ENCODE results near the gene H6PD. TPM values are rescaled to one million over a fixed set of nuclear protein-coding genes. Genes with fewer than 3 reads are reported as not detected.
A peak's percentile ranks its signal among the peaks of the same experiment; 100 is the strongest.

H6PD gene
- total RNA-seq, 8 experiments from 2014 or later: 6.8 to 23.4 (median 9.3) TPM

DNA sequence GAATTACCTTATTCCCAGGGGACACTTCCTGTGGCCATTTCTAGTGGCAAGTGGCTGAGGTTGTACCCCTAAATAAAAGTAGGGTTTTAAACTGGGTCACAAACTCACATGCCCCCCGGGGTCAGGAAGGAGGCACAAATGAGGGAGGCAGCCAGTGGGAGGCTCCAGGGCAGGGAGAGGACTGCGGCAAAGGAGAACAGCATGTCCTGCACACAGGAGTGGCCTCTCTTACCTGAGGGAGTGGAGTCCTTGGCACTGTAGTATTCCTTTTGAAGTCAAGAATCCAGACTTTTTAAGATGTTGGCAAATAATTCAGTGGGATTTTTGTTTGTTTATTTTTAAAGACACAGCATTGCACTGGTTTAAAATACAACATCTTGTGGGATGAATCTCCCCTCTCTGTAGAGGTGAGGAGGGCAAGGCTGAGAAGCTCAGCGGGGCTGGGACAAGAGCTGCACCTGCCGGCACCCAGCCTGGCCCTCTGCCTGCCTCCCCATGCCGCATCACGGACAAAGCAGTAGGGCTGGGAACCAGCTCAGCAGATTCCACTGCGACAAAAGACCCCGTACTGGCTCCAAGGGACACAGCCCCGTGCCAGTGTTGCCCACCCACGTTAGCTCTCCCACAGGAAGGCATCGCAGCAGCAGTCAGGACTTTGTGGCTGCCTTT lies 80.3 kb downstream of the H6PD start:
- 0 to 93% (median 73%) methylated on average over 1 to 9 of the region's 11 CpGs; no CpG with 5 or more reads in 1 of the 10 experiments for WGBS, 10 experiments
- Histone ChIP-seq H3K27ac (no peak overlapping the region), H3K4me1 (replicated peaks in 1 of 2) (peaks cover 0 to 6% of the 10 kb centered on the region in 2 donors), H3K4me3 (no peak overlapping the region)
- in situ Hi-C loops (cut with MboI; ENCODE audit: low pct_unique_long_range_greater_than_20kb in 2 of 9, low sequenced_read_pairs in 9 of 9, unreplicated experiment in 9 of 9): no loop called here
- ATAC-seq (replicated peaks in 6 of 8): no peak

DNA sequence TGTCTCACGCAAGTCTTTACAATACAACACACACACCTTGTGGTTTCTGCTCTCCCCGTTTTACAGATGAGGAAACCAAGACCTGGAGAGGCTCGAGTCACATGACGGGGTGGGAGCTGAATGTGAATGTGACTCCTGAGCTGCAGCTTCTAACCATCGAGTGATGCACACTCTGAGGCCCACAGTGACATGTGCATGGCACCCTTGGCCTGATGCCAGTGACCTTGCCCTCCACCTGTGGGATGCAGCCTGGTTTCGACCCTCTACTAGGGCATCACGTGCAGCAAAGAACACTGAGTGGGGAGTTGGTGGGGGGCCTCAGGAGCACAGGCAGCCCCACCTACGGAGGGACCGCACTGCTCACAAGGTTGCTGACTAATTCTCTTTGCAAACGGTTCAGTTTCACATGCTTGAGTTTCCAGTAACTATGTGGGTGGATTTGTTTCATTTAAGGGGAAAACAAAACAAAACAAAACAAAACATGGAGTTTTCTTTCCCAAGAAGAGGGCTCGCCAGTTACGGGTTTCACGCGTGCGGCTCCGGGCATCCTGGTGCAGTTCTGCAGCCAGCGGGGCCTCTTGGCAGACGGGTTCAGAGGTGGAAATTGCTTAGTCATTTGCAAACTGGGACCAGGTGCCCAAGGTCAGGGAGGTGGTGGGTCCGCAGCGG lies 81.0 kb downstream of the H6PD start:
- peak in 3 of 8 experiments; percentile 20 to 86 (median 73) for ATAC-seq (replicated peaks in 6 of 8)
- H3K27ac ChIP-seq: no peak overlapping the region
- 0 to 100% (median 76%) methylated on average over 1 to 19 of the region's 20 CpGs for WGBS, 10 experiments

DNA sequence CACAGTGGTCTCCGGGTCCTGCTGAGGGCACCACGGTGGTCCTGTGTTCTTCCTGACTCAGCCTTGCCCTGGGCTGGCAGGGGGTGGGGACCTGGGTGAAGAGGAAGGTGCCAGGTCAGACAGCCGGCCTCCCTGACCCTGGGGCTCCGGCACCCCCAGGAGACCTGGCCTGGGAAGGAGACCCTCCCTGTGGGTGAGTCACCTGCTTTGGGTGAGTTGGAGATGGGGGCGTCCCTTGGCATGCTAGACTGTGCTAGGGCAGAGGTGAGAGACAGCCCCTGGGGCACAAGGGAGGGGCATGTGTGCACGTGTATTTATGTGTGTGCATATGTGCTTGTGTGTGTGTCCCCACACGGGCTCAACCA lies 81.5 kb downstream of the H6PD start:
- peak in 2 of 8 experiments; percentile 8 to 31 for ATAC-seq (replicated peaks in 6 of 8)
- in situ Hi-C loops (cut with MboI; ENCODE audit: low pct_unique_long_range_greater_than_20kb in 2 of 9, low sequenced_read_pairs in 9 of 9, unreplicated experiment in 9 of 9): no loop called here
- WGBS, 10 experiments: 18 to 90% (median 67%) methylated on average over 1 to 5 of the region's 7 CpGs; no CpG with 5 or more reads in 5 of the 10 experiments

More for the DNA sequence above, 81.0 kb downstream of the H6PD start:
- in situ Hi-C loops (cut with MboI; ENCODE audit: low pct_unique_long_range_greater_than_20kb in 2 of 9, low sequenced_read_pairs in 9 of 9, unreplicated experiment in 9 of 9): no loop called here
- Histone ChIP-seq H3K4me1 (replicated peaks in 1 of 2) (peaks cover 5 to 13% of the 10 kb centered on the region in 2 donors), H3K4me3 (no peak overlapping the region)

DNA sequence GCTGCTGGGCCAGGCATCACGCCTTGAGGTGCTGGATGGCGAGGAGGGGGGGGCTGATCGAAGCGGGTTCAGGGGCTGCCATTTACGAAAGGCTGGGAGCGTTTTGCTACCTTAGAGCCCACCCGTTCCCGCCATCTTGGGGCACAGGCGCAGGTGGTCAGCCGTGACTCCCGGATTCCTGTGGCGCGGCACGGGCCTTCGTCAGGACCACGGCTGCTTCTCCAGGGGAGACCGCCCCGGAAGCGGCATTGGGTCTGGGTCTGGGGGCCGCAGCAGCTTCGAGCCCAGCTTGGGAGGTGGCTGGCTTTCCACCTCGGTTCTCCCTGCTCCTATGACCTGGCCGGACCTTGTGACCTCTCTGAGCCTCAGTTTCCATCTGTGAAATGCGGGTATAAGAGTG lies 81.9 kb downstream of the H6PD start:
- no peak for ATAC-seq (replicated peaks in 6 of 8)
- Histone ChIP-seq H3K27ac (no peak overlapping the region), H3K4me1 (replicated peaks in 1 of 2) (peaks cover 15 to 22% of the 10 kb centered on the region in 2 donors), H3K4me3 (no peak overlapping the region)
- in situ Hi-C loops (cut with MboI; ENCODE audit: low pct_unique_long_range_greater_than_20kb in 2 of 9, low sequenced_read_pairs in 9 of 9, unreplicated experiment in 9 of 9): no loop called here
- WGBS, 10 experiments: 85 to 94% (median 86%) methylated on average over 4 to 19 of the region's 24 CpGs; no CpG with 5 or more reads in 5 of the 10 experiments

More for the DNA sequence above, 81.5 kb downstream of the H6PD start:
- H3K4me3 ChIP-seq: no peak overlapping the region
- H3K4me1 ChIP-seq (replicated peaks in 1 of 2): peaks cover 11 to 18% of the 10 kb centered on the region in 2 donors
- H3K27ac ChIP-seq: no peak overlapping the region

DNA sequence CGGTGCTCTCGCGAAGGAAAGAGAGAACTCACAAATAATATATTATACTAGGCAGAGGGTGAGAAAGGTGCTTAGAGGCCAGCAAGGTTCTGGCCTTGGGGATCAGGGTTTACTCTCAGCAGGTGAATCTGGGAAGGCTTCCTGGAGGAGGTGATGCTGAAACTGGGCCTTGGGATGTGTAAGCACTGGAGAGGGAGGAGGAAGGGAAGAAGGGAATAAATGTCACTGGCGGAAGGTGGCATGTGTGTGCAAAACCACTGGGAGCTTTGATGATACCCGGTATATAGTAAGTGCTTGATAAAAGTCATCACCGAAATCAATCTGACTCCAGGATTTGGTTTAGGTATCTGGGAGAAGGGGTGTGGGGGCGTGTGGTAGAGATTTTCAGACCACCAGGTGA lies 82.5 kb downstream of the H6PD start:
- WGBS, 10 experiments: 57 to 96% (median 83%) methylated on average over 2 to 7 of the region's 7 CpGs; no CpG with 5 or more reads in 1 of the 10 experiments
- no peak overlapping the region for H3K4me3 ChIP-seq
- in situ Hi-C loops (cut with MboI; ENCODE audit: low pct_unique_long_range_greater_than_20kb in 2 of 9, low sequenced_read_pairs in 9 of 9, unreplicated experiment in 9 of 9): no loop called here
- no peak overlapping the region for H3K27ac ChIP-seq
- no peak for ATAC-seq (replicated peaks in 6 of 8)
- H3K4me1 ChIP-seq (replicated peaks in 1 of 2): peaks cover 21 to 26% of the 10 kb centered on the region in 2 donors

DNA sequence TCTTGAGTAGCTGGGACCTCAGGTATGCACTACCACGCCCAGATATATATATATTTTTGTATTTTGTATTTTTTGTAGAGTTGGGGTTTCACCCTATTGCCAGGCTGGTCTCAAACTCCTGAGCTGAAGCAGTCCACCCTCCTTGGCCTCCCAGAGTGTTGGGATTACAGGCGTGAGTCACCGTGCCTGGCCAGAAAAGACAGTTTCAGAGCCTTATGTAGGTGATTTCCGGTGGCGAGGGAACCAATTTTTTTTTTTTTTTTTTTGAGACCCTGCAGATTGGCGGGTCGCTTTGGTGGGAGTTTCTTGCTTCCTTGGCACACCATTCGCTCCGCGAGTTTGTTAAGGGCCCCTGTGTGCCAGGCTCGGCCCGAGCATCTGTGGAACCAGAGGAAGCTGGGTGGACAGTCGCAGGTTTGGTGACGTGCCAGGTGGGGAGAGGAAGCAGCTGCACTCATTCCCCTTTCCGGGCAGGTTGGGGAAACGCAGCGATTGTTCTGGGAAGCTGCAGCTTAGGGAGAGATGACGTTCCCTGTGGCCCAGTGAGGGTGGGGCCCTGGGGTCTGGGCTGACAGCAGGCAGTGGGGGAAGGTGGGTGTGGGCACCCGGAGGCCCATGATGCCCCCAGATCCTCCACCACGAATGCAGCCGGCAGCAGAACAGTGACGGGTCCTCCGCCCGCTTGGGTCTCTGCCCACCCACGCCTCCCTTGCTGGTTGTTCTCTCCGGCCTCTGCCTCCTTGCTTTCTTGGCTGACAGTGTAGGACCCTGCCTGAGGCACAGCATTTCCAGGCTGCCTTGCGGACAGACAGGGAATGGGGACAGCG lies 83.2 kb downstream of the H6PD start:
- peaks cover 28 to 29% of the 10 kb centered on the region in 2 donors for H3K4me1 ChIP-seq (replicated peaks in 1 of 2)
- H3K4me3 ChIP-seq: no peak overlapping the region
- in situ Hi-C loops (cut with MboI; ENCODE audit: low pct_unique_long_range_greater_than_20kb in 2 of 9, low sequenced_read_pairs in 9 of 9, unreplicated experiment in 9 of 9): no loop called here
- 3 to 97% (median 81%) methylated on average over 4 to 21 of the region's 28 CpGs; no CpG with 5 or more reads in 3 of the 10 experiments for WGBS, 10 experiments
- H3K27ac ChIP-seq: no peak overlapping the region
- peak in 3 of 8 experiments; percentile 9 to 83 (median 67) for ATAC-seq (replicated peaks in 6 of 8)

DNA sequence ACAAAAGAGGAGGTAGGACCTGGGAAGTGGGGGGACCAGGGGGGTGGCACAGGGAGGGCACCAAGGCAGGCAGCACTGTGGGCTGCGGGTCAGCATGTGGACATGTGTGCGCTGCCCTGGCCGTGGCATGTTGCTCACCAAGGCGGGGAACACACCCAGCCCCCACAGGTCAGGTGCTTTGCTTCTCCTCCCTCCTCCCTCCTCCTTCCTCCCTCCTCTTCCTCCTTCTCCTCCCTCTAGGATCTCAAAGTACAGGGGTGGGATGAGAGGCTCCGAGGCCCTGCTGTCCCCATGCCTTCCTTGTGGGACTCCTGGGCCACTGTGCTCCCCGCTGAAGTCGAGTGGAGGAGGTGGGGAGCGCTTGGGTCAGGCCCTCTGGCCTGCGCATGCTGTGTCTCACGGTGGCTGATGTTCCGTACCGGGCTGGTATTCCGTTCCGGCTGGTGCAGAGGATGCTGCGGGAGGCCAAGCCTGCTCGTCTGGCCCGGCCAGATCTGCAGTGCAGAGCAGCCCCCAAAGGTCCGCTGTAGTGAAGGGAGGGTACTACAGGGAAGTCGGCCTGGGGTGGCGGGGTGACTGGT lies 84.7 kb downstream of the H6PD start:
- H3K4me1 ChIP-seq (replicated peaks in 1 of 2): peaks cover 31 to 34% of the 10 kb centered on the region in 2 donors
- WGBS, 10 experiments: 70 to 100% (median 81%) methylated on average over 1 to 14 of the region's 20 CpGs; no CpG with 5 or more reads in 6 of the 10 experiments
- H3K4me3 ChIP-seq: no peak overlapping the region
- in situ Hi-C loops (cut with MboI; ENCODE audit: low pct_unique_long_range_greater_than_20kb in 2 of 9, low sequenced_read_pairs in 9 of 9, unreplicated experiment in 9 of 9): no loop called here
- H3K27ac ChIP-seq: no peak overlapping the region
- ATAC-seq (replicated peaks in 6 of 8): no peak

DNA sequence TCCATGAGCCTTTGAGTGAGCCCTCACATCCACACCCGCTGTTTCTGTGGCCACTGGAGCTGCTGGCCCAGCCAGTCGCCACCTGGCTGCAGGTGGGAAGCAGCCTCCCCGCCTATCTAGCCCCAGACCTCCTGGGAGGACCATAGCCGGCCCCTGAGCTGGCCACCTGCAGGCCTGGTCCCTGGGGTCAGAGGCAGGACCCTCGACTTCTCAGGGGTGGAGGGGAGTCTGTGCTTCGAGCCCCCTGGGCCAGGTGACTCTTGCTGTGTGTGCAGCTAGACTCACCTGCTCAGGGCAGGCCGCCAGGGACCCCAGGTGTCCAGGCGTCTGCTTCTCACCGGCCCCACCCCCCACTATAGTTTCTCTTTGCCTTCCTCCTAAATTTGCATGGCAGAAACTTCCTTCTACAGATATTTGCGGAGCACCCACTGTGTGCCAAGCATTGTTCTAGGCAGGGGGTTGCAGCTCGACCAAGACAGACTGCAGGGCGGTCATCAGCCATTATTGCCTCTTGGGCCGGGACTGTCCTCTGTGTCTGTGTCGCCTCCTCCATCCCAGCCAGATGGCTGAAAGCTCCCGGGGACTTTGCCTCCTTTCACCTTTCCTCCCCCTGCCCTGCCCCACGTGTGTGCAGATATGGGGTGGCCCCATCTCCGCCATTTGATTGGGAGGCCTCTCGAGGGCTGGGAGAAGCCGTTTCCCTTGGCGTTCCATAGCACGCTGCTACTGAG lies 85.4 kb downstream of the H6PD start:
- no peak for ATAC-seq (replicated peaks in 6 of 8)
- in situ Hi-C loops (cut with MboI; ENCODE audit: low pct_unique_long_range_greater_than_20kb in 2 of 9, low sequenced_read_pairs in 9 of 9, unreplicated experiment in 9 of 9): no loop called here
- 54 to 100% (median 70%) methylated on average over 1 to 12 of the region's 21 CpGs; no CpG with 5 or more reads in 4 of the 10 experiments for WGBS, 10 experiments
- H3K4me3 ChIP-seq: no peak overlapping the region
- H3K4me1 ChIP-seq (replicated peaks in 1 of 2): peaks cover 31 to 37% of the 10 kb centered on the region in 2 donors
- peak overlapping the region in 1 of 2 donors; percentile 35 for H3K27ac ChIP-seq

Other genes with a start within 250 kb of the H6PD start
- gene SLC2A7, start 208.4 kb upstream of the H6PD start, total RNA-seq: not detected
- gene SLC2A5, start 165.1 kb upstream of the H6PD start, total RNA-seq: 1 to 10 TPM in 1 of 8 experiments, under 1 TPM in 6, not detected in 1; 0.11 to 1.3 (median 0.24) TPM
- gene GPR157, start 105.7 kb upstream of the H6PD start, total RNA-seq: 1 to 10 TPM; 1.6 to 5.7 (median 2.4) TPM
- gene SPSB1, start 58.1 kb downstream of the H6PD start, total RNA-seq: 10 to 100 TPM in 1 of 8 experiments, 1 to 10 TPM in 7; 1.3 to 30.4 (median 3.9) TPM